ENCODE measurements around the gene CHID1.

The CHID1 gene

GRCh38 chr11:826227-826621 is 84.4 kb downstream of the CHID1 start:
- in situ Hi-C loops (cut with MboI; ENCODE audit: low sequenced_read_pairs): no loop called here

- in situ Hi-C loops (cut with MboI; ENCODE audit: low sequenced_read_pairs): no loop called here
Measured at GRCh38 chr11:825366-826226, 85.0 kb downstream of the CHID1 start.

- in situ Hi-C loops (cut with MboI; ENCODE audit: low sequenced_read_pairs): no loop called here
Measured at GRCh38 chr11:824942-825341, 85.7 kb downstream of the CHID1 start.

GRCh38 chr11:824292-824880 is 86.2 kb downstream of the CHID1 start:
- in situ Hi-C loops (cut with MboI; ENCODE audit: low sequenced_read_pairs): no loop called here

- in situ Hi-C loops (cut with MboI; ENCODE audit: low sequenced_read_pairs): no loop called here
Measured at GRCh38 chr11:823441-824291, 86.9 kb downstream of the CHID1 start.

- in situ Hi-C loops (cut with MboI; ENCODE audit: low sequenced_read_pairs): no loop called here
Measured at GRCh38 chr11:821512-822371, 88.9 kb downstream of the CHID1 start.

- in situ Hi-C loops (cut with MboI; ENCODE audit: low sequenced_read_pairs): no loop called here
Measured at GRCh38 chr11:820655-821511, 89.7 kb downstream of the CHID1 start.

GRCh38 chr11:819943-820649 is 90.5 kb downstream of the CHID1 start:
- in situ Hi-C loops (cut with MboI; ENCODE audit: low sequenced_read_pairs): no loop called here

GRCh38 chr11:819129-819931 is 91.3 kb downstream of the CHID1 start:
- in situ Hi-C loops (cut with MboI; ENCODE audit: low sequenced_read_pairs): no loop called here

- in situ Hi-C loops (cut with MboI; ENCODE audit: low sequenced_read_pairs): no loop called here
Measured at GRCh38 chr11:818396-819128, 92.0 kb downstream of the CHID1 start, which contains the start of gene PNPLA2. TSS of gene PNPLA2 (plus strand) at chr11:818914. CDS start at chr11:819719, 805 bp downstream.

Measured in HL-60/S4 treated with phorbol 12-myristate 13-acetate at 8.2 ng/mL for 4 days and 3 days (cell line).